Stimulated activated CD4-positive, alpha-beta T cell treated with anti-CD3 and anti-CD28 coated beads, Interleukin-4, amount 100 ng/mL, for 4 hours (primary cell): ENCODE results near the gene IPO13.

Experiments
- DNase-seq, 2 experiments: peaks; one replicate each; pipeline ENCODE4 v3.0.0-alpha.2; 2020

The IPO13 gene

GRCh38 chr1:44012941-44013609, 66.3 kb downstream of the IPO13 start:
- DNase-seq, result no peak

GRCh38 chr1:44013949-44014348, 67.2 kb downstream of the IPO13 start:
- DNase-seq, result no peak

GRCh38 chr1:44014365-44015104, 67.8 kb downstream of the IPO13 start:
- DNase-seq, result no peak

GRCh38 chr1:44015206-44015605, 68.5 kb downstream of the IPO13 start:
- no peak for DNase-seq

GRCh38 chr1:44016041-44016889, 69.5 kb downstream of the IPO13 start:
- DNase-seq, result no peak

- DNase-seq, result no peak
Measured at GRCh38 chr1:44016890-44017400, 70.2 kb downstream of the IPO13 start.
